MM.1S (cell line): ENCODE data around the gene CASP5.

Experiments used
- DNase-seq: peaks from one replicate; pipeline ENCODE4 v3.0.0-alpha.2; 2015
- H2AFZ ChIP-seq: fragments of 300-600 bp; sonication (generic); 2 replicates; pipeline ENCODE4 v1.6.0; 2016; ENCODE audit warnings: antibody characterized with exemption, low read length
- H3F3A ChIP-seq: fragments of 300-600 bp; sonication (generic); 2 replicates; pipeline ENCODE4 v1.6.1; 2016; ENCODE audit warnings: mild to moderate bottlenecking, antibody characterized with exemption, low read length, moderate library complexity, mixed read lengths; ENCODE audit not compliant: insufficient read depth
- H3K27ac ChIP-seq: fragments of 300-600 bp; sonication (generic); 2 replicates; pipeline ENCODE4 v1.5.1; 2016; ENCODE audit warnings: mild to moderate bottlenecking, low read length
- H3K27me3 ChIP-seq: fragments of 300-600 bp; sonication (generic); replicated peaks from 2 replicates; pipeline ENCODE4 v1.6.0; 2016; ENCODE audit warnings: low read length; ENCODE audit not compliant: insufficient read depth
- H3K36me3 ChIP-seq: fragments of 300-600 bp; sonication (generic); replicated peaks from 2 replicates; pipeline ENCODE4 v1.6.1; 2016; ENCODE audit warnings: mild to moderate bottlenecking, low read length, mixed read lengths; ENCODE audit not compliant: insufficient read depth
- H3K4me1 ChIP-seq: fragments of 300-600 bp; sonication (generic); 2 replicates; pipeline ENCODE4 v1.6.1; 2016; ENCODE audit warnings: low read length, mixed read lengths
- H3K4me2 ChIP-seq: fragments of 300-600 bp; sonication (generic); 2 replicates; pipeline ENCODE4 v1.6.0; 2016; ENCODE audit warnings: low read depth, low read length
- H3K4me3 ChIP-seq: fragments of 300-600 bp; sonication (generic); 2 replicates; pipeline ENCODE4 v1.5.1; 2016; ENCODE audit warnings: low read length, mixed read lengths
- H3K79me2 ChIP-seq: fragments of 300-600 bp; sonication (generic); 2 replicates; pipeline ENCODE4 v1.6.1; 2016; ENCODE audit warnings: mixed run types, low read length, mixed read lengths
- H3K9ac ChIP-seq: fragments of 300-600 bp; sonication (generic); 2 replicates; pipeline ENCODE4 v1.6.1; 2016; ENCODE audit warnings: low read length, mixed read lengths
- H3K9me2 ChIP-seq: fragments of 300-600 bp; sonication (generic); replicated peaks from 2 replicates; pipeline ENCODE4 v1.6.1; 2016; ENCODE audit warnings: mild to moderate bottlenecking, low read length, mixed read lengths; ENCODE audit not compliant: insufficient read depth
- H3K9me3 ChIP-seq: fragments of 300-600 bp; sonication (generic); replicated peaks from 2 replicates; pipeline ENCODE4 v1.6.1; 2016; ENCODE audit warnings: mild to moderate bottlenecking, low read length, mixed read lengths; ENCODE audit not compliant: insufficient read depth
- H4K20me1 ChIP-seq: fragments of 300-600 bp; sonication (generic); 2 replicates; pipeline ENCODE4 v1.6.1; 2016; ENCODE audit warnings: mild to moderate bottlenecking, low read length, moderate library complexity, mixed read lengths; ENCODE audit not compliant: insufficient read depth
- EZH2 ChIP-seq: fragments of 300-600 bp; sonication (generic); optimal IDR thresholded peaks from 2 replicates; pipeline ENCODE3; 2017; ENCODE audit warnings: low read depth, mild to moderate bottlenecking, antibody characterized with exemption, low read length, mixed read lengths
- EZH2phosphoT487 ChIP-seq: fragments of 300-600 bp; sonication (generic); IDR thresholded peaks from 2 replicates; pipeline ENCODE4 v1.6.1; 2018; ENCODE audit warnings: antibody characterized with exemption, low read length
- TF ChIP-seq, protein P1 (sequence below): fragments of 300-600 bp; sonication (generic); IDR thresholded peaks from 2 replicates; pipeline ENCODE4 v1.5.1; 2016; ENCODE audit warnings: antibody characterized with exemption, low read length, mixed read lengths

The CASP5 gene

GRCh38 chr11:105052487-105052886 lies 29.5 kb upstream of the CASP5 start:
- no peak overlapping the region for H3K4me3 ChIP-seq
- no peaks in the 10 kb centered on the region for H3K79me2 ChIP-seq
- no peaks in the 10 kb centered on the region for H3K4me1 ChIP-seq
- H3K4me2 ChIP-seq: no peak overlapping the region
- DNase-seq: no peak
- no peak for TF ChIP-seq EZH2phosphoT487
- TF ChIP-seq, protein P1, sequence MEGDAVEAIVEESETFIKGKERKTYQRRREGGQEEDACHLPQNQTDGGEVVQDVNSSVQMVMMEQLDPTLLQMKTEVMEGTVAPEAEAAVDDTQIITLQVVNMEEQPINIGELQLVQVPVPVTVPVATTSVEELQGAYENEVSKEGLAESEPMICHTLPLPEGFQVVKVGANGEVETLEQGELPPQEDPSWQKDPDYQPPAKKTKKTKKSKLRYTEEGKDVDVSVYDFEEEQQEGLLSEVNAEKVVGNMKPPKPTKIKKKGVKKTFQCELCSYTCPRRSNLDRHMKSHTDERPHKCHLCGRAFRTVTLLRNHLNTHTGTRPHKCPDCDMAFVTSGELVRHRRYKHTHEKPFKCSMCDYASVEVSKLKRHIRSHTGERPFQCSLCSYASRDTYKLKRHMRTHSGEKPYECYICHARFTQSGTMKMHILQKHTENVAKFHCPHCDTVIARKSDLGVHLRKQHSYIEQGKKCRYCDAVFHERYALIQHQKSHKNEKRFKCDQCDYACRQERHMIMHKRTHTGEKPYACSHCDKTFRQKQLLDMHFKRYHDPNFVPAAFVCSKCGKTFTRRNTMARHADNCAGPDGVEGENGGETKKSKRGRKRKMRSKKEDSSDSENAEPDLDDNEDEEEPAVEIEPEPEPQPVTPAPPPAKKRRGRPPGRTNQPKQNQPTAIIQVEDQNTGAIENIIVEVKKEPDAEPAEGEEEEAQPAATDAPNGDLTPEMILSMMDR: no peak
- H3F3A ChIP-seq: no peaks in the 10 kb centered on the region
- no peaks in the 10 kb centered on the region for H3K36me3 ChIP-seq
- H3K9me3 ChIP-seq: no peaks in the 10 kb centered on the region
- no peaks in the 10 kb centered on the region for H4K20me1 ChIP-seq
- no peak overlapping the region for H2AFZ ChIP-seq
- no peak overlapping the region for H3K27ac ChIP-seq
- H3K9ac ChIP-seq: no peak overlapping the region
- H3K27me3 ChIP-seq: no peaks in the 10 kb centered on the region
- no peaks in the 10 kb centered on the region for H3K9me2 ChIP-seq

DNA sequence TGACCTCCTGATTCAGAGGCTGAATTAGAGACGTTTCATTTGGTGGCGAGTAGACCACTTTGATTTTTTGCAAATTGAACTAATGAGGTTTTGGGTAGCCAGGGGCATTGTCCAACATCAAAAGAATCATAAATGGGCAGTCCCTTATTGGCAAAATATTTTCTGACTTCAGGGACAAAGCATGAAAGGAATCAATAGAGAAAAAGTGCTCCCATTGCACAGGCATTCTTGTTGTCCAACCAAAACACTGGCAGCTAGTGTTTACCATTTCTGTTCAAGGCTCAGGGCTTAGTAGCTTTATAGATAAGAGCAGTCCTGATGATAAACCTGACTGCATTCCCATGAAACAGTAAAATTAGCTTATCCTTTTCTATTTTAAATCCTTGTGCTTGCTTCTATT lies 28.6 kb upstream of the CASP5 start:
- H3K4me3 ChIP-seq: no peak overlapping the region
- H3K79me2 ChIP-seq: no peaks in the 10 kb centered on the region
- no peaks in the 10 kb centered on the region for H3K4me1 ChIP-seq
- no peaks in the 10 kb centered on the region for H3F3A ChIP-seq
- H2AFZ ChIP-seq: no peak overlapping the region
- no peaks in the 10 kb centered on the region for H3K9me3 ChIP-seq
- no peaks in the 10 kb centered on the region for H3K36me3 ChIP-seq
- H4K20me1 ChIP-seq: no peaks in the 10 kb centered on the region
- no peak overlapping the region for H3K9ac ChIP-seq
- TF ChIP-seq EZH2phosphoT487 (no peak), EZH2 (no peak)
- TF ChIP-seq, protein P1: no peak
- H3K4me2 ChIP-seq: no peak overlapping the region
- H3K9me2 ChIP-seq: no peaks in the 10 kb centered on the region
- H3K27ac ChIP-seq: no peak overlapping the region
- no peaks in the 10 kb centered on the region for H3K27me3 ChIP-seq
- DNase-seq: no peak

GRCh38 chr11:105049481-105049880 lies 26.5 kb upstream of the CASP5 start:
- H2AFZ ChIP-seq: no peak overlapping the region
- H3K79me2 ChIP-seq: no peaks in the 10 kb centered on the region
- no peaks in the 10 kb centered on the region for H3F3A ChIP-seq
- no peak overlapping the region for H3K4me2 ChIP-seq
- H3K9me3 ChIP-seq: no peaks in the 10 kb centered on the region
- H3K4me1 ChIP-seq: peaks cover 5% of the 10 kb centered on the region
- H3K27me3 ChIP-seq: no peaks in the 10 kb centered on the region
- DNase-seq: no peak
- H3K9me2 ChIP-seq: no peaks in the 10 kb centered on the region
- H3K4me3 ChIP-seq: no peak overlapping the region
- H3K9ac ChIP-seq: no peak overlapping the region
- TF ChIP-seq EZH2phosphoT487 (no peak), EZH2 (no peak)
- TF ChIP-seq, protein P1: no peak
- H3K36me3 ChIP-seq: no peaks in the 10 kb centered on the region
- H4K20me1 ChIP-seq: no peaks in the 10 kb centered on the region
- H3K27ac ChIP-seq: no peak overlapping the region
